ENCODE data around the gene MAP7.

DNA sequence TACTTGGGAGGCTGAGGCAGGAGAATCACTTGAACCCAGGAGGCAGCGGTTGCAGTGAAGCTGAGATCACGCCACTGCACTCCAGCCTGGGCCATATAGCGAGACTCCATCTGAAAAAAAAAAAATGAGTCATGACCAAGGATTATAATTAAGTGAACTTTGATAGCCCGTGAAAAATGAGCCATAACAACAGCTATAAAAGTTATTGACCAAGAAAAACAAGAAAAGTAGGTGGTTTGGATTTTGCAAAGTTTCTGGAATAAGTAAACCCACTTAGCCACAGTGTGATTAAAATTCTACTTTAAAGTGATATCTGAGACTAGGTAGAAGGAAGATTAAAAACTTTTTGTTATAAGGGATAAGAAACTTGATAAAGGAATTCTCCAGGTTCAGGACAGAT, 234.6 kb downstream of the MAP7 start:
- TF ChIP-seq POU2F2 (IDR thresholded peaks at IDR 0.05; ENCODE audit: low read depth, low read length) (no peak), POLR2A (IDR thresholded peaks at IDR 0.05; ENCODE audit: low read depth, low read length) (no peak), POLR2AphosphoS5 (IDR thresholded peaks at IDR 0.05; ENCODE audit: low read depth, low read length) (no peak), TAF1 (IDR thresholded peaks at IDR 0.05; ENCODE audit: low read depth, low read length) (no peak), SPI1 (IDR thresholded peaks at IDR 0.05; ENCODE audit: low read depth, low read length) (no peak)

Measured in GM12891 (cell line).